K562 (cell line): ENCODE results near the gene SAP130. TPM values are rescaled to one million over a fixed set of nuclear protein-coding genes. Genes with fewer than 3 reads are reported as not detected.
A peak's percentile ranks its signal among the peaks of the same experiment; 100 is the strongest.

Experiments used
- ATAC-seq: fragments of 200-7000 bp; cut with Tn5 transposase; 3 replicates; pipeline ENCODE4 v1.9.1; 2020; ENCODE audit warnings: moderate library complexity
- BruUV-seq: library from RNA; stranded (reverse); fragments of 400-500 nt; replicated peaks from 2 replicates; lab custom pipeline; 2021; lab: Mats Ljungman, UMichigan
- CTCF ChIA-PET: fragments of 300-600 bp; formaldehyde crosslinking; extraction: SDS; loops from one replicate; lab custom pipeline; 2021; ENCODE audit warnings: low intra/inter-chr PET ratio; lab: Yijun Ruan, JAX
- POLR2A ChIA-PET: fragments of 300-600, 350-650 bp; sonication (Branson Sonifier 250); formaldehyde crosslinking; extraction: SDS; loops from one replicate; lab custom pipeline; 2021; ENCODE audit warnings: antibody characterized with exemption, inconsistent platforms; lab: Yijun Ruan, JAX
- DNase-seq, 4 experiments: peaks; one replicate each; pipeline versions ENCODE4 v3.0.0 to v3.0.0-alpha.2; 2011 to 2018; ENCODE audit warnings: low spot score in 3 of 4, mixed read lengths in 3 of 4; ENCODE audit errors: extremely low read depth in 1 of 4
- FAIRE-seq: peaks from 2 replicates; lab custom pipeline; 2011; peaks lifted over from hg19 to GRCh38; lab: Jason Lieb, UNC
- H2AFZ ChIP-seq: 2 replicates; pipeline ENCODE4 v1.6.0; 2011; ENCODE audit warnings: low read depth, low read length, control low read depth, inconsistent platforms
- H3K27ac ChIP-seq: fragments of 200-600 bp; 3 replicates; pipeline ENCODE4 v1.8.0; 2011; ENCODE audit warnings: low read depth, mild to moderate bottlenecking, control low read depth, inconsistent platforms, low read length, moderate library complexity, mixed read lengths; ENCODE audit errors: extremely low read depth
- H3K27me3 ChIP-seq, 2 experiments: fragments of 300-600 bp in 1 of 2; 2 replicates in 1 of 2; 3 replicates in 1 of 2; pipeline versions ENCODE4 v1.6.0 to v1.8.0; 2011; ENCODE audit warnings: inconsistent platforms in 2 of 2, low read length in 2 of 2, mild to moderate bottlenecking in 1 of 2, mixed read lengths in 1 of 2, moderate library complexity in 1 of 2; ENCODE audit not compliant: control insufficient read depth in 2 of 2, insufficient read depth in 2 of 2
- H3K36me3 ChIP-seq: fragments of 300-600 bp; 3 replicates; pipeline ENCODE4 v1.8.0; 2011; ENCODE audit warnings: mild to moderate bottlenecking, low read length, inconsistent platforms; ENCODE audit not compliant: control insufficient read depth, insufficient read depth
- H3K4me1 ChIP-seq, 2 experiments: fragments of 200-600 bp in 1 of 2; replicated peaks in 1 of 2; 2 replicates in 1 of 2; 3 replicates in 1 of 2; pipeline versions ENCODE4 v1.5.1 to v1.8.0; 2011; ENCODE audit warnings: inconsistent platforms in 2 of 2, low read length in 2 of 2, mild to moderate bottlenecking in 1 of 2, mixed read lengths in 1 of 2, moderate library complexity in 1 of 2; ENCODE audit not compliant: control insufficient read depth in 2 of 2, insufficient read depth in 2 of 2
- H3K4me2 ChIP-seq: 2 replicates; pipeline ENCODE4 v1.6.1; 2011; ENCODE audit warnings: low read length, control low read depth, inconsistent platforms, mixed read lengths; ENCODE audit not compliant: insufficient read depth
- H3K4me3 ChIP-seq: fragments of 200-600 bp; sonication (generic), shearing (Covaris generic); 2 replicates; pipeline ENCODE4 v1.5.1; 2016; ENCODE audit warnings: control low read depth, inconsistent platforms
- H3K79me2 ChIP-seq: fragments of 200-600 bp; 3 replicates; pipeline ENCODE4 v1.8.0; 2011; ENCODE audit warnings: low read length, inconsistent platforms; ENCODE audit not compliant: control insufficient read depth, insufficient read depth
- H3K9ac ChIP-seq, 2 experiments: 2 replicates each; pipeline versions ENCODE4 v1.6.0 to v1.6.1; 2011; ENCODE audit warnings: low read depth in 2 of 2, low read length in 2 of 2, control low read depth in 1 of 2, inconsistent platforms in 1 of 2, mild to moderate bottlenecking in 1 of 2, mixed read lengths in 1 of 2; ENCODE audit not compliant: insufficient read depth in 1 of 2
- H3K9me1 ChIP-seq: one replicate; pipeline ENCODE4 v1.6.0; 2011; ENCODE audit warnings: inconsistent platforms, mild to moderate bottlenecking, low read length, moderate library complexity; ENCODE audit not compliant: control insufficient read depth, insufficient read depth
- H3K9me3 ChIP-seq: replicated peaks from 2 replicates; pipeline ENCODE4 v1.5.1; 2011; ENCODE audit warnings: low read depth, low read length, inconsistent platforms; ENCODE audit not compliant: control insufficient read depth, insufficient read depth
- H4K20me1 ChIP-seq: replicated peaks from 2 replicates; pipeline ENCODE4 v1.6.1; 2011; ENCODE audit warnings: low read length, inconsistent platforms, mixed read lengths; ENCODE audit not compliant: control insufficient read depth, insufficient read depth
- C11orf30 ChIP-seq: fragments of 450-650 bp; IDR thresholded peaks from 2 replicates; pipeline ENCODE4 v1.6.1; 2016; ENCODE audit warnings: low read depth, mild to moderate bottlenecking
- MCM2 ChIP-seq: fragments of 450-650 bp; IDR thresholded peaks from 2 replicates; pipeline ENCODE4 v1.6.1; 2017; ENCODE audit warnings: low read depth, mild to moderate bottlenecking
- MITF ChIP-seq: IDR thresholded peaks from 2 replicates; pipeline ENCODE4 v1.6.1; 2014; ENCODE audit warnings: antibody characterized with exemption
- NBN ChIP-seq: fragments of 450-650 bp; IDR thresholded peaks from 2 replicates; pipeline ENCODE4 v1.6.1; 2016; ENCODE audit warnings: low read depth, mild to moderate bottlenecking
- RAD51 ChIP-seq: fragments of 450-650 bp; IDR thresholded peaks from 2 replicates; pipeline ENCODE4 v1.7.1; 2016; ENCODE audit warnings: low read depth, mild to moderate bottlenecking, borderline replicate concordance
- RNF2 ChIP-seq: sonication (generic); IDR thresholded peaks from 2 replicates; pipeline ENCODE4 v1.6.1; 2016
- SIN3A ChIP-seq, 2 experiments: fragments of 150-350 bp in 1 of 2; IDR thresholded peaks; 2 replicates each; pipeline ENCODE4 v1.6.1; 2011 to 2016; ENCODE audit warnings: borderline replicate concordance in 2 of 2, low read depth in 2 of 2, low read length in 2 of 2, mild to moderate bottlenecking in 2 of 2, moderate library complexity in 2 of 2; ENCODE audit not compliant: control insufficient read depth in 1 of 2
- SMARCE1 ChIP-seq: fragments of 450-650 bp; IDR thresholded peaks from 2 replicates; pipeline ENCODE4 v1.7.1; 2016; ENCODE audit warnings: mild to moderate bottlenecking
- TBP ChIP-seq: optimal IDR thresholded peaks from 2 replicates; pipeline ENCODE3; 2011; ENCODE audit warnings: low read depth, low read length, improper control_type of control experiment
- XRCC3 ChIP-seq: fragments of 450-650 bp; IDR thresholded peaks from 2 replicates; pipeline ENCODE4 v1.6.1; 2017; ENCODE audit warnings: mild to moderate bottlenecking, moderate library complexity
- ZNF140 ChIP-seq: fragments of 250-450 bp; sonication (Bioruptor Pico); IDR thresholded peaks from 2 replicates; pipeline ENCODE4 v1.8.0; 2021; ENCODE audit warnings: moderate library complexity, mild to moderate bottlenecking, inconsistent platforms
- ZNF584 ChIP-seq: fragments of 200-800 bp; sonication (Bioruptor generic); IDR thresholded peaks from 2 replicates; pipeline ENCODE4 v1.6.1; 2016; ENCODE audit warnings: low read depth, mild to moderate bottlenecking, missing genetic modification characterization, missing compliant biosample characterization
- ZNF717 ChIP-seq: fragments of 250-450 bp; sonication (Bioruptor Pico); IDR thresholded peaks from 2 replicates; pipeline ENCODE4 v1.5.0; 2021
- ZNF740 ChIP-seq, 3 experiments: fragments of 200-800 bp in 1 of 3; sonication (Bioruptor generic) in 1 of 3; sonication (generic) in 1 of 3; formaldehyde crosslinking in 1 of 3; IDR thresholded peaks; 2 replicates each; pipeline versions ENCODE4 v1.6.1 to v1.8.0; 2016 to 2022; ENCODE audit warnings: mild to moderate bottlenecking in 2 of 3, missing compliant biosample characterization in 2 of 3, missing genetic modification characterization in 2 of 3, missing genetic modification reagents in 1 of 3
- WGBS: fragments of 100-300 bp; shearing (Covaris generic); methylation state at CpG from one replicate; pipeline ENCODE4 v1.1.6; 2016; ENCODE audit warnings: low coverage, mixed read lengths; ENCODE audit not compliant: insufficient coverage; ENCODE audit errors: missing lambda C conversion rate; 5-methylcytosine and 5-hydroxymethylcytosine counted together
- in situ Hi-C: fragments of 300-500 bp; cut with MboI; formaldehyde crosslinking; loops from 4 replicates; pipeline ENCODE4 v1.15.0; 2018; ENCODE audit warnings: inconsistent platforms, mixed read lengths
- intact Hi-C: fragments of 100-400 bp; cut with micrococcal nuclease; formaldehyde crosslinking; loops from 2 replicates; pipeline ENCODE4 v1.14.2; 2022
- polyA plus RNA-seq, 8 experiments: library from polyadenylated mRNA; depleted of rRNA in 4 of 8; stranded (reverse) in 5 of 8; unstranded in 3 of 8; fragments of >200 nt; fragmentation: Nextera tagmentation in 2 of 8; fragmentation: Illumina TruSeq in 1 of 8; extraction: Ambion mirVana in 2 of 8; extraction: Trizol in 1 of 8; gene quantifications; 2 replicates each; pipeline versions ENCODE4 v1.2.1 to v1.2.3, GENCODE V29; 2011 to 2014; ENCODE audit warnings: inconsistent platforms in 1 of 8, missing spikeins in 1 of 8
- total RNA-seq, 7 experiments: library from RNA; depleted of rRNA in 6 of 7; stranded (reverse); fragments of >200 nt in 6 of 7; fragmentation: Illumina TruSeq in 2 of 7; extraction: Trizol in 2 of 7; gene quantifications; 2 replicates each; pipeline versions ENCODE4 v1.2.1 to v1.2.3, GENCODE V29; 2011 to 2021; ENCODE audit warnings: low replicate concordance in 1 of 7

The SAP130 gene
- total and polyA plus RNA-seq, 9 of the 15 experiments (the other 6 are each of a cell fraction or from before 2014, with no cell fraction given): 4.5 to 33.4 (median 7.4) TPM

GRCh38 chr2:128026448-128027277 lies 1.2 kb downstream of the SAP130 start:
- H3K4me1 ChIP-seq: peaks cover 12 to 16% of the 10 kb centered on the region in 2 experiments; a peak in 4 of 5 replicates
- in situ Hi-C loops: no loop called here
- peak; percentile 58 for FAIRE-seq
- H4K20me1 ChIP-seq: no peaks in the 10 kb centered on the region
- 4% methylated on average over 23 of the region's 57 CpGs for WGBS
- peak overlapping the region; percentile 94 for H3K4me3 ChIP-seq
- no peaks in the 10 kb centered on the region for H3K27me3 ChIP-seq
- H3K4me2 ChIP-seq: peak overlapping the region; percentile 80
- peaks cover 26% of the 10 kb centered on the region; the same call in 2 of the 3 replicates for H3K36me3 ChIP-seq
- no peak for ATAC-seq
- H3K9ac ChIP-seq: peak overlapping the region; percentile 64 to 91
- peak overlapping the region; percentile 69; the same call in 2 of the 3 replicates for H3K27ac ChIP-seq
- H3K79me2 ChIP-seq: peaks cover 24% of the 10 kb centered on the region
- CTCF ChIA-PET: no interaction called here
- H2AFZ ChIP-seq: peak overlapping the region; percentile 3
- POLR2A ChIA-PET: no interaction called here
- BruUV-seq: TSS peak; percentile 58
- intact Hi-C loops: loop anchor here (5.0 kb wide), 1 partner anchor 169 kb away; the partner anchor contains the start of gene POLR2D
- H3K9me1 ChIP-seq: no peaks in the 10 kb centered on the region
- no peaks in the 10 kb centered on the region; the same call in 1 of the 2 replicates for H3K9me3 ChIP-seq
- peak in 1 of 4 experiments; percentile 10 for DNase-seq
- no peak for TF ChIP-seq ZNF717 (CRISPR knock-in tag)
- no peak for TF ChIP-seq ZNF140 (CRISPR knock-in tag)
- TF ChIP-seq RNF2: no peak
- TF ChIP-seq ZNF584 (CRISPR knock-in tag): no peak
- TF ChIP-seq MCM2: no peak
- peak in 1 of 2 experiments; percentile 57; a peak in 1 of 4 replicates for TF ChIP-seq SIN3A (IDR thresholded peaks at IDR 0.05; ENCODE audit: borderline replicate concordance in 2 of 2, control insufficient read depth in 1 of 2, low read depth in 2 of 2, low read length in 2 of 2)
- no peak for TF ChIP-seq NBN
- no peak for TF ChIP-seq SMARCE1
- peak; percentile 4 for TF ChIP-seq TBP
- TF ChIP-seq MITF: no peak
- TF ChIP-seq XRCC3: no peak
- TF ChIP-seq ZNF740 (CRISPR knock-in tag; IDR thresholded peaks at IDR 0.05): 0 out of 2 replicates have a peak, but pooled peaks have one; percentile 34
- no peak; a peak in 1 of 4 replicates for TF ChIP-seq ZNF740 (tag; IDR thresholded peaks at IDR 0.05)
- TF ChIP-seq C11orf30: no peak
- TF ChIP-seq RAD51: peak; percentile 27; the same call in 1 of the 2 replicates
